ENCODE results near the gene LSM7. TPM values are rescaled to one million over a fixed set of nuclear protein-coding genes. Genes with fewer than 3 reads are reported as not detected.

LSM7 gene
- total and polyA plus RNA-seq, 2 of the 13 experiments (the other 11 are each of a cell fraction or from before 2014, with no cell fraction given), result 140 to 205 TPM

DNA sequence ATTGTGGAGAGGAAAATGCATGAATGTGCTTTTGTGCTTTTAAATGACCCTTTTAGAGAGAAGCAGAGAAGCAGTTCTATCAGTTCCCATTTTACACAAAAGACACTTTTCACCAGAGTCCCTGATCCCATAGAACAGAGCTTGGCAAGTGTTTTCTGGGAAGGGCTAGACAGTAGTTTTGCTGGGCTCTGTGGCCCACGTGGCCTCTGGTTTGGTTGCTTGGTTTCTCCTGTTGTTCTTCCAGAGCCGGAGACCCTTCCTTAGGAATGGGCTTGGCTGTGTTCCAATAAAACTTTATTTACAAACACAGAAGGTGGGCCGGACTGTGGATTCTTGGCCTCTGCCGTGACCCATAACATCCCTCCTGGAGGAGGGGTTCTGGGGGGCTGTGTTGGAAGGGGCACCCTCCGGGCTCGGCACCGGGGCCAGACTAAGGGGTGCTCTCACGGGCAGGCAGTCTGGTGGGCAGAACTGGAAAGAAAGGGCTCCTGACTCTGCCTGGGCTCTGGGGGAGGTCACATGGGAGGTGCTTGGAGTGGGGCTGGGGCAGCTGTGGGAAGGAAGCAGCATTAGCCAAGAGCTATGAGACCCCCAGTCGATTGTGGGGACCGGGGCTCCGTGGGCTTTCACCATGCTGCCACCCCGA is 3.3 kb upstream of the LSM7 start (continued):
- TF ChIP-seq, protein P1, sequence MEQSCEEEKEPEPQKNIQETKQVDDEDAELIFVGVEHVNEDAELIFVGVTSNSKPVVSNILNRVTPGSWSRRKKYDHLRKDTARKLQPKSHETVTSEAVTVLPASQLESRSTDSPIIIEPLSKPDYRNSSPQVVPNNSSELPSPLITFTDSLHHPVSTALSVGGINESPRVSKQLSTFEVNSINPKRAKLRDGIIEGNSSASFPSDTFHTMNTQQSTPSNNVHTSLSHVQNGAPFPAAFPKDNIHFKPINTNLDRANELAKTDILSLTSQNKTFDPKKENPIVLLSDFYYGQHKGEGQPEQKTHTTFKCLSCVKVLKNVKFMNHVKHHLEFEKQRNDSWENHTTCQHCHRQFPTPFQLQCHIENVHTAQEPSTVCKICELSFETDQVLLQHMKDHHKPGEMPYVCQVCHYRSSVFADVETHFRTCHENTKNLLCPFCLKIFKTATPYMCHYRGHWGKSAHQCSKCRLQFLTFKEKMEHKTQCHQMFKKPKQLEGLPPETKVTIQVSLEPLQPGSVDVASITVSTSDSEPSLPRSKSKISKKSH (CRISPR knock-in tag; IDR thresholded peaks at IDR 0.05; ENCODE audit: borderline replicate concordance), result no peak
- TF ChIP-seq HNRNPUL1 (IDR thresholded peaks at IDR 0.05; ENCODE audit: low read depth, low read length) (no peak), FOXA3 (CRISPR knock-in tag; IDR thresholded peaks at IDR 0.05) (no peak), TEAD3 (CRISPR knock-in tag; optimal IDR thresholded peaks at IDR 0.05; ENCODE audit: borderline replicate concordance) (no peak), PHF20 (CRISPR knock-in tag; IDR thresholded peaks at IDR 0.05) (no peak), PHB2 (IDR thresholded peaks at IDR 0.05; ENCODE audit: partially characterized antibody) (no peak), PITX1 (CRISPR knock-in tag; IDR thresholded peaks at IDR 0.05) (no peak)
- TF ChIP-seq, protein P2, sequence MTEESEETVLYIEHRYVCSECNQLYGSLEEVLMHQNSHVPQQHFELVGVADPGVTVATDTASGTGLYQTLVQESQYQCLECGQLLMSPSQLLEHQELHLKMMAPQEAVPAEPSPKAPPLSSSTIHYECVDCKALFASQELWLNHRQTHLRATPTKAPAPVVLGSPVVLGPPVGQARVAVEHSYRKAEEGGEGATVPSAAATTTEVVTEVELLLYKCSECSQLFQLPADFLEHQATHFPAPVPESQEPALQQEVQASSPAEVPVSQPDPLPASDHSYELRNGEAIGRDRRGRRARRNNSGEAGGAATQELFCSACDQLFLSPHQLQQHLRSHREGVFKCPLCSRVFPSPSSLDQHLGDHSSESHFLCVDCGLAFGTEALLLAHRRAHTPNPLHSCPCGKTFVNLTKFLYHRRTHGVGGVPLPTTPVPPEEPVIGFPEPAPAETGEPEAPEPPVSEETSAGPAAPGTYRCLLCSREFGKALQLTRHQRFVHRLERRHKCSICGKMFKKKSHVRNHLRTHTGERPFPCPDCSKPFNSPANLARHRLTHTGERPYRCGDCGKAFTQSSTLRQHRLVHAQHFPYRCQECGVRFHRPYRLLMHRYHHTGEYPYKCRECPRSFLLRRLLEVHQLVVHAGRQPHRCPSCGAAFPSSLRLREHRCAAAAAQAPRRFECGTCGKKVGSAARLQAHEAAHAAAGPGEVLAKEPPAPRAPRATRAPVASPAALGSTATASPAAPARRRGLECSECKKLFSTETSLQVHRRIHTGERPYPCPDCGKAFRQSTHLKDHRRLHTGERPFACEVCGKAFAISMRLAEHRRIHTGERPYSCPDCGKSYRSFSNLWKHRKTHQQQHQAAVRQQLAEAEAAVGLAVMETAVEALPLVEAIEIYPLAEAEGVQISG (CRISPR knock-in tag; IDR thresholded peaks at IDR 0.05), result no peak
- TF ChIP-seq, protein P3, sequence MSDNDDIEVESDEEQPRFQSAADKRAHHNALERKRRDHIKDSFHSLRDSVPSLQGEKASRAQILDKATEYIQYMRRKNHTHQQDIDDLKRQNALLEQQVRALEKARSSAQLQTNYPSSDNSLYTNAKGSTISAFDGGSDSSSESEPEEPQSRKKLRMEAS (IDR thresholded peaks at IDR 0.05), result peak; percentile 0; the same call in 1 of the 2 replicates
- TF ChIP-seq, protein P4, sequence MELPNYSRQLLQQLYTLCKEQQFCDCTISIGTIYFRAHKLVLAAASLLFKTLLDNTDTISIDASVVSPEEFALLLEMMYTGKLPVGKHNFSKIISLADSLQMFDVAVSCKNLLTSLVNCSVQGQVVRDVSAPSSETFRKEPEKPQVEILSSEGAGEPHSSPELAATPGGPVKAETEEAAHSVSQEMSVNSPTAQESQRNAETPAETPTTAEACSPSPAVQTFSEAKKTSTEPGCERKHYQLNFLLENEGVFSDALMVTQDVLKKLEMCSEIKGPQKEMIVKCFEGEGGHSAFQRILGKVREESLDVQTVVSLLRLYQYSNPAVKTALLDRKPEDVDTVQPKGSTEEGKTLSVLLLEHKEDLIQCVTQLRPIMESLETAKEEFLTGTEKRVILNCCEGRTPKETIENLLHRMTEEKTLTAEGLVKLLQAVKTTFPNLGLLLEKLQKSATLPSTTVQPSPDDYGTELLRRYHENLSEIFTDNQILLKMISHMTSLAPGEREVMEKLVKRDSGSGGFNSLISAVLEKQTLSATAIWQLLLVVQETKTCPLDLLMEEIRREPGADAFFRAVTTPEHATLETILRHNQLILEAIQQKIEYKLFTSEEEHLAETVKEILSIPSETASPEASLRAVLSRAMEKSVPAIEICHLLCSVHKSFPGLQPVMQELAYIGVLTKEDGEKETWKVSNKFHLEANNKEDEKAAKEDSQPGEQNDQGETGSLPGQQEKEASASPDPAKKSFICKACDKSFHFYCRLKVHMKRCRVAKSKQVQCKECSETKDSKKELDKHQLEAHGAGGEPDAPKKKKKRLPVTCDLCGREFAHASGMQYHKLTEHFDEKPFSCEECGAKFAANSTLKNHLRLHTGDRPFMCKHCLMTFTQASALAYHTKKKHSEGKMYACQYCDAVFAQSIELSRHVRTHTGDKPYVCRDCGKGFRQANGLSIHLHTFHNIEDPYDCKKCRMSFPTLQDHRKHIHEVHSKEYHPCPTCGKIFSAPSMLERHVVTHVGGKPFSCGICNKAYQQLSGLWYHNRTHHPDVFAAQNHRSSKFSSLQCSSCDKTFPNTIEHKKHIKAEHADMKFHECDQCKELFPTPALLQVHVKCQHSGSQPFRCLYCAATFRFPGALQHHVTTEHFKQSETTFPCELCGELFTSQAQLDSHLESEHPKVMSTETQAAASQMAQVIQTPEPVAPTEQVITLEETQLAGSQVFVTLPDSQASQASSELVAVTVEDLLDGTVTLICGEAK (IDR thresholded peaks at IDR 0.05), result peak; percentile 83
- TF ChIP-seq, protein P4 (CRISPR knock-in tag; IDR thresholded peaks at IDR 0.05), result peak; percentile 100

Data from HepG2 (cell line).